Retinal pigment epithelial cell (primary cell): ENCODE results near the gene OR4D2.

Experiments
- DNase-seq: peaks from one replicate; pipeline ENCODE4 v3.0.0-alpha.2; 2010; ENCODE audit warnings: low read depth
- H3K4me3 ChIP-seq: 2 replicates; pipeline ENCODE4 v1.5.1; 2011; ENCODE audit warnings: mild to moderate bottlenecking, low read length, control low read depth, moderate library complexity
- CTCF ChIP-seq: conservative IDR thresholded peaks from 2 replicates; pipeline ENCODE4 v1.5.1; 2011; ENCODE audit warnings: low read depth, low read length, control low read depth, inconsistent platforms

OR4D2 gene

GRCh38 chr17:58184986-58185761 is 18.4 kb downstream of the OR4D2 start:
- DNase-seq = no peak
- no peak overlapping the region for H3K4me3 ChIP-seq
- TF ChIP-seq CTCF = no peak

GRCh38 chr17:58186591-58186990 is 19.8 kb downstream of the OR4D2 start:
- H3K4me3 ChIP-seq = no peak overlapping the region
- DNase-seq = no peak
- TF ChIP-seq CTCF = no peak

- H3K4me3 ChIP-seq = no peak overlapping the region
- no peak for DNase-seq
- TF ChIP-seq CTCF = no peak
Observed at GRCh38 chr17:58187063-58187462, 20.3 kb downstream of the OR4D2 start.

- H3K4me3 ChIP-seq = no peak overlapping the region
- TF ChIP-seq CTCF = no peak
Observed at GRCh38 chr17:58187675-58188074, 20.9 kb downstream of the OR4D2 start.

GRCh38 chr17:58189436-58190146 is 22.8 kb downstream of the OR4D2 start:
- TF ChIP-seq CTCF = no peak
- no peak for DNase-seq

More at GRCh38 chr17:58187675-58188074, 20.9 kb downstream of the OR4D2 start:
- no peak for DNase-seq

DNA sequence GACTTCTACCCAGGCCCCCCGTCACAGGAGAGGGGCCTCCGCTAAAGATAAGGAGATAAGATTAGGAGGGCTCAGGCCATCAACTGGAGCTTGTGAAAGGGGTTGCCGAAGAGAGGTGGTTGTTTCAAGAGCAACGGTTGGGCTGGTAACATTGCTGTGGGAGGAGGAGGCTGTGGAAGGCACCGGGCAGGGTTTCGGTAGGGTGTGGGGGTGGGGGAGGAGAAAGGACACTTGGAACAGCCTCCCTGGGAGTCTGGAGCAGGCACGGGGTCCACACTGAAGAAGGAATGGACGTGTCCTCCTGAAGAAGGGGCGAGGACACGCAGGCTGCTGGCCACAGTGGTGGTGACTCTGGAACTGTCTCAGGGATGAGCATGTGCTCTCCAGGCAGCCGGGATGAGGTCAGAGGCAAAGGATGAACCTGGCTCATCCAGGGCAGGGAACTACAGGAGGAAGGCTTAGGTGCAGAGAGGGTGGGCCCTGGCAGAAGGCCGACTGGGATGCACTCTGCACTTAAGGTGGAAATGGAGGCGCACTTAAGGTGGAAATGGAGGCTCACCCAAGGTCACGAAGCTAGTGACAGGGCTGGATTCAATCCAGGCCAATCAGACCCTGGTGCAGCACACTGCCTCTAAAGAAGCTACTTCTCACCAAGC is 24.6 kb downstream of the OR4D2 start:
- no peak for DNase-seq
- no peak overlapping the region for H3K4me3 ChIP-seq
- TF ChIP-seq CTCF = no peak

More at GRCh38 chr17:58189436-58190146, 22.8 kb downstream of the OR4D2 start:
- no peak overlapping the region for H3K4me3 ChIP-seq
